ENCODE measurements around the gene ACTR6.
A peak's percentile ranks its signal among the peaks of the same experiment; 100 is the strongest.

Gene ACTR6

GRCh38 chr12:100268835-100269564 lies 68.4 kb downstream of the ACTR6 start:
- DNase-seq: peak; percentile 18 to 26

- DNase-seq: no peak
Measured at GRCh38 chr12:100273782-100274181, 73.2 kb downstream of the ACTR6 start.
